HG02588 (cell line): ENCODE measurements around the gene CNOT6L.
"Not testable (repeated sequence)": the region's sequence is repeated elsewhere in the genome, so short reads cannot be mapped to it uniquely, and the experiment has no call there.

ENCODE experiments used
- ATAC-seq: cut with Tn5 transposase; IDR thresholded peaks from one replicate; pipeline ENCODE4 v1.9.1; 2021; ENCODE audit warnings: mild to moderate bottlenecking, moderate library complexity; ENCODE audit not compliant: unreplicated experiment

The CNOT6L gene

GRCh38 chr4:77783895-77784294 is 35.3 kb downstream of the CNOT6L start:
- no peak for ATAC-seq

GRCh38 chr4:77782102-77782835 is 36.9 kb downstream of the CNOT6L start:
- no peak for ATAC-seq

- not testable (repeated sequence) for ATAC-seq
Observed at GRCh38 chr4:77780762-77781161, 38.4 kb downstream of the CNOT6L start.

- ATAC-seq: no peak
Observed at GRCh38 chr4:77777135-77777807, 41.9 kb downstream of the CNOT6L start.

- ATAC-seq: no peak
Observed at GRCh38 chr4:77776182-77777134, 42.7 kb downstream of the CNOT6L start.

- ATAC-seq: no peak
Observed at GRCh38 chr4:77773101-77773500, 46.1 kb downstream of the CNOT6L start.

GRCh38 chr4:77771566-77771965 is 47.6 kb downstream of the CNOT6L start:
- no peak for ATAC-seq

GRCh38 chr4:77765720-77766119 is 53.4 kb downstream of the CNOT6L start:
- ATAC-seq: no peak

- no peak for ATAC-seq
Observed at GRCh38 chr4:77762531-77762930, 56.6 kb downstream of the CNOT6L start.

GRCh38 chr4:77761595-77761994 is 57.6 kb downstream of the CNOT6L start:
- no peak for ATAC-seq

GRCh38 chr4:77758804-77759203 is 60.4 kb downstream of the CNOT6L start:
- no peak for ATAC-seq

- no peak for ATAC-seq
Observed at GRCh38 chr4:77751764-77752163, 67.4 kb downstream of the CNOT6L start.

GRCh38 chr4:77745792-77746191 is 73.4 kb downstream of the CNOT6L start:
- ATAC-seq: no peak

- no peak for ATAC-seq
Observed at GRCh38 chr4:77742054-77742453, 77.1 kb downstream of the CNOT6L start.

- no peak for ATAC-seq
Observed at GRCh38 chr4:77740480-77740879, 78.7 kb downstream of the CNOT6L start.

- peak; percentile 91 for ATAC-seq
Observed at GRCh38 chr4:77734928-77735327, 84.2 kb downstream of the CNOT6L start.

- no peak for ATAC-seq
Observed at GRCh38 chr4:77731656-77732055, 87.5 kb downstream of the CNOT6L start.

GRCh38 chr4:77728420-77728819 is 90.7 kb downstream of the CNOT6L start:
- ATAC-seq: no peak

GRCh38 chr4:77721073-77721472 is 98.1 kb downstream of the CNOT6L start:
- ATAC-seq: no peak

GRCh38 chr4:77718500-77718899 is 100.7 kb downstream of the CNOT6L start:
- ATAC-seq: not testable (repeated sequence)
